Hematopoietic multipotent progenitor cell treated with erythropoietin and hydrocortisone succinate and interleukin-3 and kit ligand, for 15 days (in vitro differentiated cells): ENCODE results near the gene TADA2B.
A peak's percentile ranks its signal among the peaks of the same experiment; 100 is the strongest.
"Not testable (repeated sequence)": the region's sequence is repeated elsewhere in the genome, so short reads cannot be mapped to it uniquely, and the experiment has no call there.

Experiments
- DNase-seq: peaks from one replicate; pipeline ENCODE4 v3.0.0-alpha.2; 2015; ENCODE audit warnings: low spot score

The TADA2B gene

DNA sequence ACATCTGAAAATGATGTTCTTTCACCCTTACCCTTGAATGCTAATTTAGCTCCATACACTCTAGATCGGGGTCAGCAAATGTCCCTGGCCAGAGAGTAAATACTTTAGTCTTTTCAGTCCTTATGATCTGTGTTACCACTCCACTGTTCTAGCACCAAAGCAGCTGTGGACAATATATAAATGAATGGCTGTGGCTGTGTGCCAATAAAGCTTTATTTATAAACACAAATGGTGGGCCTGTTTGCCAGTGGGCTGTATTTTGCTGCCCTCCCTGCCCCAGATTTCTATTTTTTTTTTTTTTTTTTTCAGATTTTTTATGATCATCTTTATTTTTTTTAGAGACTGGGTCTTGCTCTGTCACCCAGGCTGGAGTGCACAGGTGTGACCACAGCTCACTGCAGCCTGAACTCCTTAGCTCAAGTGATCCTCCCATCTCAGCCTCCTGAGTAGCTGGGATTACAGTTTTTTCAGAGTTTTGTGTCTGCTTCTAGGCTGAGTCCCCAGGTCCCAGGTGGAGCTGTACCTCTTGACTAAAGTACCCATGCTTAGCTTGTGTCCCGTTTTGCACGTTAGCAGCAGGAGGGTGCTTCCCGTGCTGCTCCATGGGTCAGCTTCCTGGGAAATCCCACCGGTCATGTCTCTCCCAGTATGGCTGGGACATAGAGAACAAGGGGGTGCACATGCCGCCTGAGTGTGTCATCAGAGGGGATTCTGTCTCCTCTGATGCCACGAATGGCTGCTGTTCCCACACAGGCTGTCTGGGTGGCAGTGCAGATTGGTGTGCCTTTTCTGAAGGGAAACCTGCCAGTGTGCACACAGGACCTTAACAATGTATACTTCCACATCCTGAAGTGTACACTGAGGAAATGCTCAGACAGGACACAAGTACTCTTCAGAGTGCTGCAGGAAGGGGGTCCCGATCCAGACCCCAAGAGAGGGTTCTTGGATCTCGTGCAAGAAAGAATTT, 40.7 kb downstream of the TADA2B start:
- no peak for DNase-seq

DNA sequence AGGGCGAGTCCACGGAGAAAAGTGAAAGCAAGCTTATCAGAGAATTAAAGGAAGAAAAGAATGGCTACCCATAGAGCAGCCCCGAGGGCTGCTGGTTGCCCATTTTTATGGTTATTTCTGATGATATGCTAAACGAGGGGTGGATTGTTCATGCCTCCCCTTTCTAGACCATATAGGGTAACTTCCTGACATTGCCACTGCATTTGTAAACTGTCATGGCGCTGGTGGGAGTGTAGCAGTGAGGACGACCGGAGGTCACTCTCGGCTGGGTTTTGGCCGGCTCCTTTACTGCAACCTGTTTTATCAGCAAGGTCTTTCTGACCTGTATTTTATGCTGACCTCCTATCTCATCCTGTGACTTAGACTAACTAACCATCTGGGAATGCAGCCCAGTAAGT, 41.4 kb downstream of the TADA2B start:
- not testable (repeated sequence) for DNase-seq

DNA sequence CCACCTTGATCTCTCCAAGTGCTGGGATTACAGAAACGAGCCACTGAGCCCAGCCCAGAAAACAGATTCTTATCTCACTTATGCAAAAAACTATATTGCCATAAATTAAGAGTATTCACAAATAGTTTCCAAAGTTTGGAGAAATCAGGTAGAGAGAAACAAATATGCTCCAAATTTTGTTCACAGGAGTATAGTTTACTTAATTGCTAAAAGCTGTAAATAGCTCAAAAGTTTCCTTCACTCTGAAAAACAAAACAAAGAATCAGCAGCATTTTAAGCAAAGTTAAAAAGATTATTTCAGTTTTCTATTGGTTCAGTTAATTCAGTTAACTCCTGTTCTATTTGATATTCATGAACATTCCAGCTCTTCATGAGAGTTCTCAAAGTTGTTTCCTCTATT, 43.2 kb downstream of the TADA2B start:
- DNase-seq, result no peak

DNA sequence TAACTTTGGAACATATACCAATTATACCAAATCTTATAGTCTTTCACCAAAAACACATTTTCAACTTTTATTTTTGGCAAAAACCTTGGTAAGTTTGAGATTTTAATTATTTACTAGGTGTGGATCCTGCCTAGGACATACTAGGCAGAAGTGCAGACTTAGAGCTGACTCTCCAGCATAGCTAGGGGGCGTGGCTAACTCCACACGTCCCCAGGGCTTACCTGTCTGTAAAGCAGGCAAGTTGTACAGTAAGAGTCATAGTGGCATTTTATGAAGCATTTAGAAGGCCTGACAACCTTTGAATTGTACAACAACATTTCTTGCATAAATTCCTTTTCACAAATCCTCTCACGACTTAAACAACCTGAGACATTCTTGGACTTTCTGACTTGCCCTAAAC, 43.9 kb downstream of the TADA2B start:
- DNase-seq, result no peak

DNA sequence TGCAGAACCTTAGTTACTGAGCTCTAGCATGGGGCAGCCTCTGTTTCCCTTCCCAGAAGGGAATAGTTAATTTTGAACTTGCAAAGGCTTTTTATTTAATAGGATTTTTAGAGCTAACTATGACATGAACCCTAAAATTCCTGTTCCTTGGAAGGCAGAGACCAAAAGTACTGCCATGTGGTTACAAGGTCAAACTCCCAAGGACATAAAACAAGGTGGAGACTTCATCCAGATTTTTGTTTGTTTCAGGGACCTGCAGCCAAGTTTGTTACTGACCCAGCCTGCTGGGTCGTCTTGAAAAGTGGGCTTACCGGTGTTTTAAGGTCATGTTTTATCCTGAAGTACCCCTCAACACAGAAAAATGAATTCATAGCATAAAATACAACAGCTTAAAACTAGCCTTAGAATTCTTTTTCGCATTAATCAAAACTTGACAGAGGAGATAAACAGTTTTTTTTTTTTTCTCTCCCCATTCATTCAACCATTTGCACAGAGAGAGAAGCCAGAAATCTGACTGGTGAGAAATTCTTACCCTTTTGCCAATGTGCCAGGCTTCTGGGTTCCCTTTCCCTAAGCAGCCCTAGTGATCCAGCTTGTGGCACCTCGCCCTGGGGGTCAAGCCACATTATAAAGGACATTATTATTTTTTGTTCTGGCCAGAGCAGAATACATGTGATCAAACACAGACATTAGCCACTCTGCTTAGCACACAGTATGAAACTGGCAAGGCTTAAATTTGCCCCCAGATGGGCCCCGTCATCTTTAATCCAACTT, 46.2 kb downstream of the TADA2B start:
- DNase-seq, result no peak

DNA sequence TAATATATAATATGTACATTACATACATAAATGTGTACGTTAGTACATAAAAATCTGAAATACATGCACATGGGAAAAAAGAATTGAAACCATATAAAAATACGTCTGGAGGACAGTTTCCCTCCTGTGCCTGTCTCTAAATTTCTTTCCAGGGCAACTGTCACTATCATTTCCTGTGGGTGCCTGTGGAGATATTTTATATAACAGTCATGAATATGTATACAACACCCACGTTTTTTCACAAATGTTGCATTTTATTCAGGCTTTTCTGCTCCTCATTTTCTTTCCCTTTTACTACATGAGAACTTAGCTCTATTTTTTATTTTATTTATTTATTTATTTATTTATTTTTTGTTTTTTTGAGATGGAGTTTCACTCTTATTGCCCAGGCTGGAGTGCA, 48.9 kb downstream of the TADA2B start:
- no peak for DNase-seq

DNA sequence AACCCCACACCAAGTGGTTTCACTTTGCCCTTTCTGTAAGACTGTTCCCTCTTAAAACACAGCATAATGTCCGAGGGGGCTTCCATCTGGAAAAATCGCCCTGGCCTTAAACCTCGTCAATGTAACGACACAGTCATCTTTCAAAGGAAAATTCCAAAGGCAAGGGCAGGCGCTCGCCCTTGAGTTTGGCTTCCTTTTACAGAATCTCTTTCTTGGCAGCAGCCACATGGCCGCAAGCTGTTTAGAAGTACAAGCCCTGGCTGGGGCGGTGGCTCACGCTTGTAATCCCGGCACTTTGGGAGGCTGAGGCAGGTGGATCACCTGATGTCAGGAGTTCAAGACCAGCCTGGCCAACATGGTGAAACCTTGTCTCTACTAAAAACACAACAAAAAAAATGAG, 51.7 kb downstream of the TADA2B start:
- no peak for DNase-seq

DNA sequence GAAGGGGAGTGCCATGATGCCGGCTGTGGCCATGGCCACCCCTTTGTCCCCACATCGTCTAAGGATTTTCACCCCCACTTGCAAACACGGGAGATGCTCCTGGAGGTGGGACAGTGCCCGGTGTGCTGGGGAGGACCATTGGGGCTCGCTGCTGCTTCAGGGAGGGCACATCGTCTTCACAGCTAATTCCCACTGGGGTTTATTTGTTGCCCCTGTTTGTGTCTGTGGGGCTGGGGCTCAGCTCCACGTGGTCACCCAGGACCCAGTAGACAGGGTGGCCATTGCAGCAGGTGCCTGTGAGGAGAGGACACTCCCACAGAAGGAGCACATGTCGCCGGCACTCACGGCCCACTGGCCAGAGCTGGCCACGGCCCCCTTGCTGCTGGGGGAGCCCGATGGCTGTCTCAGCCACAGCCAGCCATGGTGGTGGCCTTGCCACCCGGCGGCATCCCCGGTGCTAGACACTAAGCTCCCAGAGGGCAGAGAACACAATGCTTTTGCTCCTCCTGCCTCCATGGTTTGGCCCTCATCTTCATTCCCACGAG, 52.5 kb downstream of the TADA2B start:
- no peak for DNase-seq

DNA sequence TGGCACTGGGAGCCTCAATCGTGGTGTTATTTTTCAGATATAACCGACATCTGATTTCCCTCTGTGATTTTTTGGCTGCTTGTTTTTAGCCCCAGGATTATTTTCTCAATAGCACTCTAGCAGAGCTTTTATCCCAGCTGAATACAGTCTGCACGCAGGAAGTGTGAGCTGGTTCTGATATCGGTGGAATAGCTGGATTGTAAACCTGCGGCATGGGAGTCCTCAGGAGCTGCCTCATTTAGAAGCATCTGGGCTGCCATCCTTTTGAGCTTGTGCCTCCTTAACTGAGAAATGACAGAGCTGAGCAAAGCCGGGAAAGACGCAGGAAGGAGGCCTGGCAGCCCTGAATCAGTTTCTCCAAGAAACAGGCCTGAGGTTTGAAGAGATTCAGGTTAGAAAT, 53.1 kb downstream of the TADA2B start:
- DNase-seq, result no peak

DNA sequence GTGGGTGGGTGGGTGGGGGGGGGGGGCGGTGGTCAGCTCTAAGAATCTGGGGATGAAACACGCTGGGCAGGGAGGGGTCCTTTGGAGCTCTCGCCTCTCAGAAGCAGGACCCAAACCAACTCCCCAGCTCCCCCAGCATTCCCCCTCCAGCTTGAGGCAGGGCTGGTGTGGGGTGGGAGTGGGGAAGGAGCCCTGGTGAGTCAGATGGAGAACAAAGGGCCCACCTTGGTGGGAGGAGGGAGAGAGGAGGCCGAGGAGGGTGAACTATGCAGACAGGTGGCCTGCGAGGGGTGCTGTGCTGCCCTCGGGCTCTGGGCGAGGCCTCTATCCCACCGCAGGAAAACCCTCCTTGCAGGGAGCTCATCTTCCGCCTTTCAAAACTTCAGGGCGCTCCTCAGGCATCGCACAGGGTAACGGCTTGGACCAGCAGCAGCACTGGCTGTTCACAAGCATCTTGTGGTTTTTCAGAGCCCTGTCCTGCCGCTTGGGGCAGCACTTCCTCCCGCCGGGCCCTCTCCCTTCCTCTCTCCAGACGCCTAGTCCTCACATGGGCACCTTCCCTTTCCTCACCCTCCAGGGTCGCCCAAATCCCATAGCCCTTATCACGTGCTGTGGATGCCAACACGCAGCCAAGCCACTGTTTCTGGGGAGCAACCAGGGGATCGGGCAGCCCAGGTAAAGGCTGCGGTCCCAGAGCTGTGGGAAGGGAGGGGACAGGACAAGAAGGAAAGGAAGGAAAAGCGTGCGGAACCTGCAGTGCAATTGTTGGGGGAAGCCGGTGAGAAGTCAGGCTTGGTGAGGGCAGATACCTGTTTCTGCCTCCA, 58.7 kb downstream of the TADA2B start:
- DNase-seq, result peak; percentile 33

DNA sequence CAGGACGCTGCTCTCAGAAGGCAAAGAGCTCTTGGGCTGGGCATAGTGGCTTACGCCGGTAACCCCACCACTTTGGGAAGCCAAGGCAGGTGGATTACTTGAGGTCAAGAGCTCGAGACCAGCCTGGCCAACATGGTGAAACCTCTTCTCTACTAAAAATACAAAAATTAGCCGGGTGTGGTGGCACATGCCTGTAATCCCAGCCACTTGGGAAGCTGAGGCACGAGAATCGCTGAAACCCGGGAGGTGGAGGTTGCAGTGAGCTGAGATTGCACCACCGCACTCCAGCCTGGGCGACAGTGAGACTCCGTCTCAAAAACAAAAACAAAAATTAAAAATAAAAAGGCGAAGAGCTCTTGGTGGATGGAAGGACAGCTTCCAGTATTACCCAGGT, 59.3 kb downstream of the TADA2B start:
- DNase-seq, result not testable (repeated sequence)

DNA sequence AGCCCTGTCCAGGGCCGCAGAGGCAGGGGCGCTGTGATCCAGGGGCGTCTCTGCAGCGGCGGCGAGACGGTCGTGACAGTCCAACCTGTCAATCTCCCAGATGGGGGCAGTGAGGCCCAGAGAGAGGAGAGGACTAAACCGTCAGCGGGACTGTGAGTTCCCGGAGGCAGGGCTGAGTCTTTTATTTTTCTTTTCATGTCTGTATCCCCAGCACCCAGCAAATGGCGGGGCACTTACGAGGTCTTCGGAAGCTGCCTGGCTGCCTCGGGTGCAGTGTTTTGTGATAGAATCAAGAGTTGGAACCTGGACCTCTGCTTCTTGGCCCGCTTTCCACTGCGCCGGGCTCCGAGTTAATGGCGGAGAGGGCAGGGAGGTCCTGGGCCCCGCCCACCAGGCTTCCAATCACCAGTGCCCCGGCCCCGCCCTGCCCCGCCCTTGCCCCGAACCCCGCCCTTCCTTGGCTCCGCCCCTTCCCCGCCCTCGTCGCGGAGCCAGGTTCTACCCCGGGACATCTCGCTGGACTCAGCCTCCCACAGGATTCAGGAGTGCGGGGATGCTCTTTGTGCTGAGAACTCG, 59.9 kb downstream of the TADA2B start:
- DNase-seq, result peak; percentile 73

DNA sequence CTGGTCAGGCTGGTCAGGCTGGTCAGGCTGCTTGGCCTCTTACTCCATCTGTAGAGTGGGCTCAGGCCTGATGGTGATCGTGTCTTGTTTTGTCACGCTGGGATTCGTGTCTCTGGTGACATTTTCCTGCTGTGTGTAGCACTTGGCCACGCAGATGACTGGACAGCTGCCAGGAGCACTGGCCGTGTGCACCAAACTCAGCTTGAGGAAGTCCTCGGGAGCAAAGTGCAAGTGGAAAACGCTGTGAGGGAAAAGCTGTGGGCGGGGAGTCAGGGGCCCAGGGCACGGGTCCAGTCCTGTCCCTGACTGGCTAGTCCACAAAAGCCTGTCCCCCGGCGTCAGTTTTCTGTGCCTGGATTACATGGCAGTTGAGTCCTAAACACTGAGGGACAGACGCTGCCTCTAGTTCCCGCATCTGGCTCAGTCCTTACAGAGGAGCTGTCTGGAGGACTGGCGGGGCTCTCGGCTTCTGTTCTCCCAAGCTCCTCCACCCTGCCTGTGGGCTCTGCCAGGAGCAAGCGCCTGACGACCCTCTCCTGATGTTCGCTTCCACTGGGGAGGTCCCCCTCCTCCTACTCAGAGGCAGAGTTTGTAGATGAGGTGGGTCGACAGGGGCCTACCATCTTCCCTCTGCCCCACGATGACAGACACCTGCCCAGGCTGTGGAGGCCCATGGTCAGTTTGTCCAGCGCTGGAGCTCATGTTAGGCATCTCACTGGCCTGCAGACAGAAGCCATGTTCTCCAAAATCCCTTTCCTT, 60.6 kb downstream of the TADA2B start:
- no peak for DNase-seq

DNA sequence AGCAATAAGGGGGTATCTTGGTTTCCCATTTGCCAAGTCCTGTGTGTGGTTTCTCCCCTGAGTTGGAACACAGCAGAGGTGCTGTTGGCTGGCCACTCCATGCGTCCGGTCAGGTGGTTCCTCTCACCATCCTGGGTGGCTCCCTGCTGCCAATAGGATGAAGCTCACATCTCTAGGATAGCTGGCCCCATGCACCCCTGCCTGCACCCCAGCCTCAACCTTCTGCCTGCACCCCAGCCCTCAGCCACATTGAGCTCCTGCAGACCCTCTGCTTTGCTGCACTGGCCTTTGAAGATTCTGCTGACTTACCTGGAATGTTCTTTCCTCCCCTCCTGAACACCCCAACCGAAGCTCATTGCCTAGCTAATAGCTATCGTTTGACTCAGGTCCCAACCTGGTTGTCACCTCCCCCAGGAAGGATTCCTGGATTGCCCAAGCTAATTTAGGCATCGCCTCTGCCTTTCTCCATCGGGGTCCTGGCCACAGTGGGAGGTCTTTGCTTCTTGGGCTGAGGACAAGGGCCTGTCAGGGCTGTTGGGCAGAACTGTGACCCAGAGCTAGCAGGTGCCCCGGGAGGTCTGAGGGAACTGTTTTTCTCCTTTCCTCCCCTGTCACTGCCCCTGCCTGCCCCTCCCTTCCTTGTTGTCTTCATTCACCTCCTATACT, 61.3 kb downstream of the TADA2B start:
- no peak for DNase-seq

DNA sequence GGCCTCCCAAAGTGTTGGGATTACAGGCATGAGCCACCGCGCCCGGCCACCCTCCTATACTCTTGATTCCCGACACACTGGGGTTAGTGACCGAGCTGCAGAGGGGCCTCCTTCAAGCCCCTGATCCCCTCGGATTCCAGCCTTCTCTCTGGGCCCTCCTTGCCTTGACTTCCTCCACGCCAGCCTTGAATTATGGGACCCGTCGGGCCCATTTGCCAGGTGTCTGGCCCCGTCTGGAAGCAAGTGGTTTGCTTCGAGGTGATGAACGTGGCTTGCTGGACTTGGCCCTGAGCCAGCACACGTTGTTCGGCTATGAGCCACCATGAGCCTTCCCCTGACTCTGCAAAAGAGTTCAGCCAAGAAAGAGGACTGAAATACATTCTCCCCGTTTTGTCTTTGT, 62.1 kb downstream of the TADA2B start:
- no peak for DNase-seq

DNA sequence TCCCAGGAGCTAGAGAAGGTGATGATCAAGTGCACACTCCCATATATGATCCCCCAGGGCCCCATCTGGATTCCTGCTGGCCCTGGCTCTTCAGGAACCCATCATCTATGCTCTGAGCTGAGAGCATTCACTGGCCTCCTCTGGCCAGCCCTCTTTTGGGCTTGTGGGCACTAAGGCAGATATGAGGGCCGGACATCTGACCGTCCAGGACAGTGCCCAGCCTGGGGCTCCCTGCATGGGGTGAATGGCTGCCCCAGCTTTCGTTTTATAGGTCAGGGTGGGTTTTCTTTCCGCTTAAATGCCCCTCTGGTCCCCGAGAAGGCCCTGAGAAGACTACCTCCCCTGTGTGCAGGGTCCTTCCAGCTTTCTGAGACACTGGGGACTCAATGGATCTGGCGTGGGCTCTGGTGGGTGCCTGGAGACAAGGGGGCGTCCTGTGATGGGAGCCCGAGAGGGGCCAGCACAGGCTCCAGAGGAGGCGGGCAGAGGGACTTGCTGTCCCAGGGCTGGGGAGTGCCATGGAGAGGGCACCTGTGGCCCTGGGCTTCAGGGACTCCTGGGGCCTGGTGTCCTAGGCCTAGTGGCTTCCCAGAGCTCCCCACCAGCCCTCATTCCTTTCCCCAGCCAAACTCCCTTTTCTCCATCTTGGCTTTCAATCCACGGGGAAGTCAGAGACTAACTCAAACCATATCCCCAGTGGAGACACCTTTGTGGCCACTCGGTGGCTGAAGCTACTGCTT, 64.2 kb downstream of the TADA2B start:
- no peak for DNase-seq
